ENCODE measurements around the gene NFKBIE.

DNA sequence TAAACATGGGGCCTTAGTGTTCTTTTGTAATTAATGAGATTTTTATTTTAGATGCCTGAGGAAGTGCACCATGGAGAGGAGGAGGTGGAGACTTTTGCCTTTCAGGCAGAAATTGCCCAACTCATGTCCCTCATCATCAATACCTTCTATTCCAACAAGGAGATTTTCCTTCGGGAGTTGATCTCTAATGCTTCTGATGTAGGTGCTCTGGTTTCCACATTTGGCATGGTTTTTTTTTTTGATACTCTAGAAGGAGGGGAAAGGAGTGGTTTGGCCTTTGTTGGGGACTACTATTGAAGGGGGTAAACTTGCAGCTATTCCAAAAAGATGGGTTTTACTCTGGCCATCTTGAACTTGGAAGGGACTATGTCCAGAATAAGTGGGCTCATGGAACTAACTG is 16.8 kb downstream of the NFKBIE start:
- TF ChIP-seq CTCF (conservative IDR thresholded peaks at IDR 0.05; ENCODE audit: low read depth, low read length): no peak
- no peak for TF ChIP-seq EZH2phosphoT487 (IDR thresholded peaks at IDR 0.05; ENCODE audit: borderline replicate concordance, low read length)
